ENCODE measurements around the gene EMILIN2.

DNA sequence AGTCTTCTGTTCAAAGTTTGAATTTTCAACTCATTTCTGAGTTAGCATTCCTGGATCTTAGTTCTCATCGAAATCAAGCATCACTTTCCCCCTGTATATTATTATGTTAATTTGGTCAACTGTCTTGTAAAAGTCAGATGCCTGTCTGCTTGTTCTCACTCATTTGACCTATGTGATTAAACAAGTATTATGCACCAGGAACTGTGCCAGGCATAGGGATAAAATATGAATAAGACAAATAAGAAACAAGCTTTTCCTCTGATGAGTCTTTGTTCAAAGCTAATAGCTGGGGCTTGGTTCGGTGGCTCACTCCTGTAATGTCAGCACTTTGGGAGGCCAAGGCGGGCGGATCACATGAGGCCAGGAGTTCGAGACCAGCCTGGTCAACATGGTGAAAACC lies 19.7 kb upstream of the EMILIN2 start:
- TF ChIP-seq, protein P1, sequence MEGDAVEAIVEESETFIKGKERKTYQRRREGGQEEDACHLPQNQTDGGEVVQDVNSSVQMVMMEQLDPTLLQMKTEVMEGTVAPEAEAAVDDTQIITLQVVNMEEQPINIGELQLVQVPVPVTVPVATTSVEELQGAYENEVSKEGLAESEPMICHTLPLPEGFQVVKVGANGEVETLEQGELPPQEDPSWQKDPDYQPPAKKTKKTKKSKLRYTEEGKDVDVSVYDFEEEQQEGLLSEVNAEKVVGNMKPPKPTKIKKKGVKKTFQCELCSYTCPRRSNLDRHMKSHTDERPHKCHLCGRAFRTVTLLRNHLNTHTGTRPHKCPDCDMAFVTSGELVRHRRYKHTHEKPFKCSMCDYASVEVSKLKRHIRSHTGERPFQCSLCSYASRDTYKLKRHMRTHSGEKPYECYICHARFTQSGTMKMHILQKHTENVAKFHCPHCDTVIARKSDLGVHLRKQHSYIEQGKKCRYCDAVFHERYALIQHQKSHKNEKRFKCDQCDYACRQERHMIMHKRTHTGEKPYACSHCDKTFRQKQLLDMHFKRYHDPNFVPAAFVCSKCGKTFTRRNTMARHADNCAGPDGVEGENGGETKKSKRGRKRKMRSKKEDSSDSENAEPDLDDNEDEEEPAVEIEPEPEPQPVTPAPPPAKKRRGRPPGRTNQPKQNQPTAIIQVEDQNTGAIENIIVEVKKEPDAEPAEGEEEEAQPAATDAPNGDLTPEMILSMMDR (optimal IDR thresholded peaks at IDR 0.05 in 1 of 3, IDR thresholded peaks at IDR 0.05 in 1 of 3, conservative IDR thresholded peaks at IDR 0.05 in 1 of 3; ENCODE audit: extremely low read depth in 1 of 3, insufficient read depth in 2 of 3, low read length in 3 of 3): no peak
- TF ChIP-seq EZH2 (IDR thresholded peaks at IDR 0.05; ENCODE audit: low read length): no peak

Data from keratinocyte (primary cell).